IMR-90 (cell line): ENCODE results near the gene USP4. TPM values are rescaled to one million over a fixed set of nuclear protein-coding genes. Genes with fewer than 3 reads are reported as not detected.
"Not testable (repeated sequence)": the region's sequence is repeated elsewhere in the genome, so short reads cannot be mapped to it uniquely, and the experiment has no call there.

Experiments used
- ATAC-seq: fragments of 200-7000 bp; cut with Tn5 transposase; 2 replicates; pipeline ENCODE4 v1.9.1; 2020; ENCODE audit warnings: low read depth, mild to moderate bottlenecking, moderate library complexity
- BruUV-seq: library from RNA; stranded (reverse); fragments of 400-500 nt; replicated peaks from 2 replicates; lab custom pipeline; 2021; lab: Mats Ljungman, UMichigan
- CTCF ChIA-PET: fragments of 300-600 bp; formaldehyde crosslinking; extraction: SDS; loops from one replicate; lab custom pipeline; 2021; ENCODE audit warnings: antibody characterized with exemption; lab: Yijun Ruan, JAX
- POLR2A ChIA-PET: fragments of 300-600 bp; sonication (Branson Sonifier 250); formaldehyde crosslinking; loops from one replicate; lab custom pipeline; 2022; ENCODE audit warnings: antibody characterized with exemption; ENCODE audit not compliant: unreplicated experiment; lab: Charles Lee
- DNase-seq: peaks from one replicate; pipeline ENCODE4 v3.0.0; 2013
- H2AFZ ChIP-seq: replicated peaks from 2 replicates; pipeline ENCODE3; 2013; ENCODE audit warnings: low read length, mild to moderate bottlenecking; ENCODE audit not compliant: poor library complexity
- H2AK5ac ChIP-seq: 2 replicates; pipeline ENCODE4 v1.6.1; 2013; ENCODE audit warnings: low read depth, low read length, inconsistent platforms
- H2AK9ac ChIP-seq: replicated peaks from 2 replicates; pipeline ENCODE3; 2013; ENCODE audit warnings: mild to moderate bottlenecking, low read depth, low read length, moderate library complexity; ENCODE audit not compliant: poor library complexity
- H2BK120ac ChIP-seq: 2 replicates; pipeline ENCODE4 v1.6.1; 2013; ENCODE audit warnings: low read depth, low read length, inconsistent platforms
- H2BK15ac ChIP-seq: 3 replicates; pipeline ENCODE4 v1.6.1; 2013; ENCODE audit warnings: low read depth, low read length, inconsistent platforms
- H2BK20ac ChIP-seq: 2 replicates; pipeline ENCODE4 v1.6.1; 2013; ENCODE audit warnings: low read depth, mild to moderate bottlenecking, inconsistent platforms, low read length, moderate library complexity
- H2BK5ac ChIP-seq: 2 replicates; pipeline ENCODE4 v1.6.1; 2013; ENCODE audit warnings: mild to moderate bottlenecking, low read depth, low read length, inconsistent platforms; ENCODE audit not compliant: poor library complexity, severe bottlenecking
- H3K14ac ChIP-seq: replicated peaks from 2 replicates; pipeline ENCODE4 v1.6.1; 2013; ENCODE audit warnings: low read depth, low read length, inconsistent platforms
- H3K18ac ChIP-seq: 2 replicates; pipeline ENCODE4 v1.6.1; 2013; ENCODE audit warnings: low read depth, low read length, control low read depth
- H3K23ac ChIP-seq: 2 replicates; pipeline ENCODE4 v1.6.1; 2013; ENCODE audit warnings: low read depth, low read length, inconsistent platforms
- H3K27ac ChIP-seq: 2 replicates; pipeline ENCODE4 v1.5.1; 2013; ENCODE audit warnings: mild to moderate bottlenecking, control low read depth, low read length; ENCODE audit not compliant: insufficient read depth
- H3K27me3 ChIP-seq: 2 replicates; pipeline ENCODE4 v1.6.1; 2013; ENCODE audit warnings: low read length; ENCODE audit not compliant: control insufficient read depth, insufficient read depth
- H3K36me3 ChIP-seq: 2 replicates; pipeline ENCODE4 v1.6.1; 2013; ENCODE audit warnings: low read length, mixed read lengths; ENCODE audit not compliant: control insufficient read depth, insufficient read depth
- H3K4ac ChIP-seq: 2 replicates; pipeline ENCODE4 v1.6.1; 2013; ENCODE audit warnings: low read depth, low read length, inconsistent platforms
- H3K4me1 ChIP-seq: 2 replicates; pipeline ENCODE4 v1.6.1; 2013; ENCODE audit warnings: low read length, mixed read lengths; ENCODE audit not compliant: control insufficient read depth, insufficient read depth
- H3K4me2 ChIP-seq: 2 replicates; pipeline ENCODE4 v1.6.1; 2013; ENCODE audit warnings: low read depth, mild to moderate bottlenecking, control low read depth, low read length, moderate library complexity
- H3K4me3 ChIP-seq: 2 replicates; pipeline ENCODE4 v1.5.1; 2013; ENCODE audit warnings: low read depth, mild to moderate bottlenecking, control low read depth, low read length, moderate library complexity; ENCODE audit not compliant: insufficient read depth
- H3K56ac ChIP-seq: 2 replicates; pipeline ENCODE4 v1.6.1; 2013; ENCODE audit warnings: low read length, inconsistent platforms; ENCODE audit not compliant: insufficient read depth; ENCODE audit errors: extremely low read depth
- H3K79me1 ChIP-seq, 2 experiments: 2 replicates each; pipeline ENCODE4 v1.6.1; 2013; ENCODE audit warnings: low read length in 2 of 2, inconsistent platforms in 1 of 2, low read depth in 1 of 2
- H3K9ac ChIP-seq: 2 replicates; pipeline ENCODE4 v1.6.1; 2013; ENCODE audit warnings: low read depth, low read length, control low read depth
- H3K9me1 ChIP-seq: 2 replicates; pipeline ENCODE4 v1.6.1; 2013; ENCODE audit warnings: low read length, inconsistent platforms; ENCODE audit not compliant: insufficient read depth
- H3K9me3 ChIP-seq: 2 replicates; pipeline ENCODE4 v1.6.1; 2013; ENCODE audit warnings: low read length; ENCODE audit not compliant: control insufficient read depth, insufficient read depth
- H4K20me1 ChIP-seq: 2 replicates; pipeline ENCODE4 v1.6.1; 2013; ENCODE audit warnings: low read length, inconsistent platforms; ENCODE audit not compliant: insufficient read depth
- H4K5ac ChIP-seq: 2 replicates; pipeline ENCODE4 v1.6.1; 2013; ENCODE audit warnings: mild to moderate bottlenecking, low read depth, low read length, control low read depth
- H4K8ac ChIP-seq, 2 experiments: 2 replicates each; pipeline ENCODE4 v1.6.1; 2013; ENCODE audit warnings: low read depth in 2 of 2, low read length in 2 of 2, control low read depth in 1 of 2, inconsistent platforms in 1 of 2
- H4K91ac ChIP-seq: 2 replicates; pipeline ENCODE4 v1.6.1; 2013; ENCODE audit warnings: low read depth, low read length, inconsistent platforms; ENCODE audit not compliant: insufficient read depth
- WGBS, 2 experiments: methylation state at CpG; one replicate each; pipeline versions ENCODE4 v1.1.5 to v1.1.7; 2013; ENCODE audit warnings: missing lambda C conversion rate in 2 of 2; ENCODE audit not compliant: insufficient read length in 1 of 2; ENCODE audit errors: extremely low coverage in 2 of 2; 5-methylcytosine and 5-hydroxymethylcytosine counted together
- dilution Hi-C: fragments of 300-500 bp; cut with HindIII; formaldehyde crosslinking; loops from one replicate; pipeline ENCODE4 v1.14.3; 2018; ENCODE audit warnings: low sequenced_read_pairs; ENCODE audit not compliant: unreplicated experiment
- in situ Hi-C: fragments of 300-500 bp; cut with MboI; formaldehyde crosslinking; loops from 3 replicates; pipeline ENCODE4 v1.14.3; 2019; ENCODE audit warnings: low sequenced_read_pairs, inconsistent platforms, mixed read lengths
- intact Hi-C: fragments of 100-400 bp; cut with micrococcal nuclease; formaldehyde crosslinking; loops from 2 replicates; pipeline ENCODE4 v1.10.0; 2022
- polyA plus RNA-seq, 3 experiments: library from polyadenylated mRNA; depleted of rRNA; stranded (reverse); fragments of >200 nt; gene quantifications; 2 replicates each; pipeline ENCODE4 v1.2.3, GENCODE V29; 2012; ENCODE audit warnings: low replicate concordance in 1 of 3
- total RNA-seq: library from RNA; depleted of rRNA; stranded (reverse); fragments of >200 nt; gene quantifications from 2 replicates; pipeline ENCODE4 v1.2.3, GENCODE V29; 2012

The USP4 gene
- total and polyA plus RNA-seq, 2 of the 4 experiments (the other 2 are of a cell fraction), result 29.9 to 42.3 TPM

- H3K4me3 ChIP-seq, POLR2A ChIA-PET, H4K5ac ChIP-seq, H3K18ac ChIP-seq, H3K4ac ChIP-seq, H2BK5ac ChIP-seq, H2BK15ac ChIP-seq, DNase-seq, H3K56ac ChIP-seq, dilution Hi-C loops, BruUV-seq, H2AK5ac ChIP-seq, H4K91ac ChIP-seq, H3K9ac ChIP-seq, H2AFZ ChIP-seq, ATAC-seq, in situ Hi-C loops, intact Hi-C loops, H2AK9ac ChIP-seq, H3K23ac ChIP-seq, H3K14ac ChIP-seq, H4K8ac ChIP-seq, H3K9me1 ChIP-seq, H3K4me1 ChIP-seq, H3K27me3 ChIP-seq, H3K27ac ChIP-seq, H2BK120ac ChIP-seq, H3K36me3 ChIP-seq, H3K4me2 ChIP-seq, H4K20me1 ChIP-seq, H2BK20ac ChIP-seq, H3K9me3 ChIP-seq, H3K79me1 ChIP-seq: not testable (repeated sequence)
- CTCF ChIA-PET, result interaction anchor here (0.9 kb wide), 1 partner anchor 69 kb away, joined by 3 read pairs; the partner anchor contains the start of gene KLHDC8B
- no CpG with 5 or more reads among the region's 11 CpGs for WGBS, 2 experiments
These were observed 99.8 kb downstream of the USP4 start for GRCh38 chr3:49240091-49240490.
